Fibroblast of villous mesenchyme (primary cell): ENCODE results near the gene LHFPL2. TPM values are rescaled to one million over a fixed set of nuclear protein-coding genes. Genes with fewer than 3 reads are reported as not detected.

ENCODE experiments used
- DNase-seq: peaks from one replicate; pipeline ENCODE4 v3.0.0-alpha.2; 2010; ENCODE audit warnings: low read depth
- H3K4me3 ChIP-seq: 2 replicates; pipeline ENCODE4 v1.5.1; 2011; ENCODE audit warnings: low read depth, mild to moderate bottlenecking, low read length
- CTCF ChIP-seq: IDR thresholded peaks from 2 replicates; pipeline ENCODE4 v1.5.1; 2012; ENCODE audit warnings: low read depth, mild to moderate bottlenecking, low read length; ENCODE audit not compliant: insufficient read depth
- total RNA-seq: library from RNA; depleted of rRNA; stranded (reverse); fragments of >200 nt; gene quantifications from 2 replicates; pipeline ENCODE4 v1.2.3, GENCODE V29; 2012

LHFPL2 gene
- total RNA-seq, 1 donor, result 35.0 TPM

DNA sequence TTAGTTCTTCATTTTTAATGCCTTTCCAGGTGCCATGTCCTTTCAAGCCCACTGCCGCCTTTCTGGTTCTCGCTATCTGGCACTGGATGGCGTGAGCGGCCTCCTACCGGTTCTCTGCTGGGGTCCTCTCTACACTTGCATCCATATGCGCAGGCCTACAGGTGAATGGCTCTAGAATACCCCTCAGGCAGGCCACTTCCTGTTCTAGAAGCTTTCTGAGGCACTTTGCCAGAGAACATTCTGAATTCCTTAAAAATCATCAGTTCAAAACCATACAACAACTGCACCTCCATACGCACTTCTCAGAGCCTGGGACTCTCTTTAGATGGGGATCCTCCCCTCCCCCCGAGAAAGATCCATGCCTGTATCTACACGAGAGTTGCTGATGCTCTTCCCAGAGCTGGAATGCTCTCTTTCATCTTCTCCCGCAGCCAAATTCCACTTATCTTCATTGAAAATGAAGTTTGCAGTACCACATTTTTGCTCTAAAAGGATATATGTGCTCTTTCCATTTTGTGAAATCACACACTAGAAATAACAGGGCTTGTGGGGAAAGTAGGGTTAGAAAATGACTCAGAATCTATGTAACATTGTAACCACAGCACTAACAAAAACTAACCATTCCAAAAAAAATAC is 1.4 kb upstream of the LHFPL2 start:
- no peak for TF ChIP-seq CTCF
- peak; percentile 71 for DNase-seq
- no peak overlapping the region for H3K4me3 ChIP-seq

- no peak for TF ChIP-seq CTCF
- no peak for DNase-seq
- H3K4me3 ChIP-seq, result peak overlapping the region; percentile 89
Observed at GRCh38 chr5:78649211-78649695, 681 bp upstream of the LHFPL2 start.

DNA sequence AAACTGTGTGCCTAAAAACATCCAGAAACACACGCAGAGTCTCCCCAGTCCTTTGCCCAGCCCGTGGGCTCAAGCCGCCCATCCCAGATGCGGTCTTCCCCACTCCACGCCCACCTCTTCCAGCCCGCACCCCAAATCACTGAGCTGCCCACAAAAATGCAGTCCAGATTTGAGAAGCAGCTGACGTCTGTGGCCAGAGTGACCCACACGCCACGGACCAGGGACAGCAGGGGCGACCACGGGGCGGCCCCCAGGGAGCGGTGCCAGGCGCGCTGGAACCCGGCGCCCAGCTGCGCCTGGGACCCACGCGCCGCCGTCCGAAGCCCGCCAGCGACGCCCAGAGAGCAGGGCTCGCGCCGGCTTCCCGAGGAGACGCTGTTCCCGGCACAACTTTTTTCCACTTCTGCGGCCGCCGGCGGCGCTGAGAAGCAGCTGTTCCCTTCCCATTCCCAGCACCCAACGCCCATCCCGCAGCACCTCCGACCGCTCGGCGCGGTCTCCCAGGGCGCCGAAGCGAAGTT is 674 bp downstream of the LHFPL2 start:
- DNase-seq, result peak; percentile 66
- peak overlapping the region; percentile 89 for H3K4me3 ChIP-seq
- peak; percentile 9 for TF ChIP-seq CTCF

DNA sequence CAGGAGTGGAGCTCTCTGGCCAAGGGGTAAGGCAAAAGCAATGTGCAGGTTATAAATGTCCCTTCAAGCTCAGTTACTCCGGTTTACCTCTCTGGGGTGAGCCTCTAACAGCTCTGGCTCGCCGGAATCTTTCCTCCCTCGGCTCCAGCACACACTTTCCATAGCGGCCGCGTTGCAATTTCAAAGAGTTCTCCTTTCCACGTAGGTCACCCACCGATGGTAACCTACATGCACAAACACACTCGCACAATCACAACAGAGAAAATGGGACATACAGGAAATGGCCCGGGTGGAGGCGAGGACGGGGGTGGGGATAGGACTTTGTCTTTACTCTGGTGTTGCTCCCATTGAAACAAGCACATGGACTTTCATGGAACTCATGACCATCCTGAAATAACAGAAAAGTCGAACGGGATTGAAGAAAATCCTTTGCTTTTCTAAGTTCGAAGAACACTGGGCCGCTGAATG is 1.2 kb downstream of the LHFPL2 start:
- DNase-seq, result peak; percentile 49
- peak overlapping the region; percentile 89 for H3K4me3 ChIP-seq
- no peak for TF ChIP-seq CTCF

DNA sequence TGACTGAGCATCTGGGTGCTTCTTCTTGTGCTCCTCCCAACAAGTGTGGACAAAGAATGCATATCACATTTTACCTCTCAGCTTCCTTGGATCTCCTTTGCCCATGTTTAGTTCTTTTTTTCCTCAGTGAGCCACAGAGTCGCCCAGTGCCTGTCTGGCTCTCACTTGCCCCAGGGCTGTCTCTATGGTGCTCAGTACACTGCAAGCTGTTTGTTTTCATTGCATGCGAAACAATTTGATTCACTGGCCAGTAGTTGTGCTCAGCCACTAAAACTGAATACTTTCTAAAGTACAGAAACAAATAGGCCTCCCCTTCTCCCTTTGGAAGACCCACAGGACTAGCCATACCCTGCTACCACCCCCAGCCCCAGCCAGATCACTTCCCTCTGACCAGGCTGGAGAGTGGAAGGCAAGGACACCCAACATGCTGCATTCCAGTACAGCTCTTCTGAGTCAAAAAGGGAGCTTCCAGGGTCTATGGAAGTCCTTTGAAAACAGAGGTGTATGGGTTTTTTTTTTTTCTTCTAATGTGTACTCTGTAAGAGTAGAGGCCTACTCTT is 3.8 kb downstream of the LHFPL2 start:
- no peak overlapping the region for H3K4me3 ChIP-seq
- DNase-seq, result no peak
- TF ChIP-seq CTCF, result no peak

GRCh38 chr5:78644129-78644528 is 4.4 kb downstream of the LHFPL2 start:
- no peak for TF ChIP-seq CTCF
- no peak for DNase-seq

DNA sequence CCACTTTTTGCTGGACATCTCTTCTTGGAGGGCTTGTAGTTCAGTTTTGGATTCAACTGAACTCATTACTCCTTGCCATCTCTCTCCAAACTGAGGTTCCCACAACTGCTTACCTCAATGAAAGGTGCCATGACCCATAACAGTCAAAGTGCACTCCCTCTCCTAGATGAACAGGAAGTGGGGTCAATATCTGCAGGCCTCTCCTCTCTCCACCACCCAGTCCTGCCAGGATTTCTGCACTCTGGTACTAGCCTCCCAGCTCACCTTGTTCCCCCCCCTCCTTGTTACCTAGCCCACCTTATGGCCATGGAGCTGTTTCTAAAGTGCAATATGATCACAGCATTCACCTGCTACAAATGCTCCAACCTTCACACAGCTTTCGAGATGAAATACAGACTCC is 5.9 kb downstream of the LHFPL2 start:
- no peak for DNase-seq
- H3K4me3 ChIP-seq, result no peak overlapping the region
- TF ChIP-seq CTCF, result no peak

More at GRCh38 chr5:78644129-78644528, 4.4 kb downstream of the LHFPL2 start:
- no peak overlapping the region for H3K4me3 ChIP-seq
